Iris pigment epithelial cell (primary cell): ENCODE measurements around the gene NES.

Experiments
- DNase-seq: peaks from one replicate; pipeline ENCODE4 v3.0.0-alpha.2; 2011; ENCODE audit warnings: low read depth

NES gene, protein sequence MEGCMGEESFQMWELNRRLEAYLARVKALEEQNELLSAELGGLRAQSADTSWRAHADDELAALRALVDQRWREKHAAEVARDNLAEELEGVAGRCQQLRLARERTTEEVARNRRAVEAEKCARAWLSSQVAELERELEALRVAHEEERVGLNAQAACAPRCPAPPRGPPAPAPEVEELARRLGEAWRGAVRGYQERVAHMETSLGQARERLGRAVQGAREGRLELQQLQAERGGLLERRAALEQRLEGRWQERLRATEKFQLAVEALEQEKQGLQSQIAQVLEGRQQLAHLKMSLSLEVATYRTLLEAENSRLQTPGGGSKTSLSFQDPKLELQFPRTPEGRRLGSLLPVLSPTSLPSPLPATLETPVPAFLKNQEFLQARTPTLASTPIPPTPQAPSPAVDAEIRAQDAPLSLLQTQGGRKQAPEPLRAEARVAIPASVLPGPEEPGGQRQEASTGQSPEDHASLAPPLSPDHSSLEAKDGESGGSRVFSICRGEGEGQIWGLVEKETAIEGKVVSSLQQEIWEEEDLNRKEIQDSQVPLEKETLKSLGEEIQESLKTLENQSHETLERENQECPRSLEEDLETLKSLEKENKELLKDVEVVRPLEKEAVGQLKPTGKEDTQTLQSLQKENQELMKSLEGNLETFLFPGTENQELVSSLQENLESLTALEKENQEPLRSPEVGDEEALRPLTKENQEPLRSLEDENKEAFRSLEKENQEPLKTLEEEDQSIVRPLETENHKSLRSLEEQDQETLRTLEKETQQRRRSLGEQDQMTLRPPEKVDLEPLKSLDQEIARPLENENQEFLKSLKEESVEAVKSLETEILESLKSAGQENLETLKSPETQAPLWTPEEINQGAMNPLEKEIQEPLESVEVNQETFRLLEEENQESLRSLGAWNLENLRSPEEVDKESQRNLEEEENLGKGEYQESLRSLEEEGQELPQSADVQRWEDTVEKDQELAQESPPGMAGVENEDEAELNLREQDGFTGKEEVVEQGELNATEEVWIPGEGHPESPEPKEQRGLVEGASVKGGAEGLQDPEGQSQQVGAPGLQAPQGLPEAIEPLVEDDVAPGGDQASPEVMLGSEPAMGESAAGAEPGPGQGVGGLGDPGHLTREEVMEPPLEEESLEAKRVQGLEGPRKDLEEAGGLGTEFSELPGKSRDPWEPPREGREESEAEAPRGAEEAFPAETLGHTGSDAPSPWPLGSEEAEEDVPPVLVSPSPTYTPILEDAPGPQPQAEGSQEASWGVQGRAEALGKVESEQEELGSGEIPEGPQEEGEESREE (N-terminal part only)

DNA sequence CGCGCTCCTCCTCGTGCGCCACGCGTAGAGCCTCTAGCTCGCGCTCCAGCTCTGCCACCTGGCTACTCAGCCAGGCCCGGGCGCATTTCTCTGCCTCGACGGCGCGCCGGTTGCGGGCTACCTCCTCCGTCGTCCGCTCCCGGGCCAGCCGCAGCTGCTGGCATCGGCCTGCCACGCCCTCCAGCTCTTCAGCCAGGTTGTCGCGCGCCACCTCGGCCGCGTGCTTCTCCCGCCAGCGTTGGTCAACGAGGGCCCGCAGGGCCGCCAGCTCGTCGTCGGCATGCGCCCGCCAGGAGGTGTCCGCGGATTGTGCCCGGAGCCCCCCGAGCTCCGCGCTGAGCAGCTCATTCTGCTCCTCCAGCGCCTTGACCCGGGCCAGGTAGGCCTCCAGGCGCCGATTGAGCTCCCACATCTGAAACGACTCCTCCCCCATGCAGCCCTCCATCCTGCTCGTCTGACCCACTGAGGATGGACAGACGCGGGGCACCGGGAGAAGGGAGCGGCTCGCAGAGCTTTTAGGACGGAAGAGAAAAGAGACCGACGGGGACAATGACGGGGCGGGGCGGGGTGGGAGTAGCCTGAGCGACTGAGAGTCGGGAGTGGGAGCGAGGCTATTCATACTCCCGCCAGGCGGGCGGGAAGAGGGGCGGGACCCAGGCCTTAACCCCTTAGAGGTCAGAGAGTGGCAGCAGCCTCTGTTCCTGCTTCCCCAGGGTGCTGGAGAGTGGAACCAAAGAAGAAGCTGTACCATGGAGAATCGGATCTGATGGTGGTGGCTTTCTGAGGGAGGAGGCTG is at the start of gene NES:
TSS of gene NES (minus strand) at position 588 of the 796 bp plus-strand sequence. CDS start at position 445, 143 bp downstream.
- DNase-seq: peak; percentile 64

- DNase-seq: peak; percentile 71
Observed at GRCh38 chr1:156726549-156727226, 49.5 kb upstream of the NES start.

GRCh38 chr1:156725683-156726280 is 48.6 kb upstream of the NES start:
- peak; percentile 88 for DNase-seq

- no peak for DNase-seq
Observed at GRCh38 chr1:156721535-156721934, 44.3 kb upstream of the NES start.

DNA sequence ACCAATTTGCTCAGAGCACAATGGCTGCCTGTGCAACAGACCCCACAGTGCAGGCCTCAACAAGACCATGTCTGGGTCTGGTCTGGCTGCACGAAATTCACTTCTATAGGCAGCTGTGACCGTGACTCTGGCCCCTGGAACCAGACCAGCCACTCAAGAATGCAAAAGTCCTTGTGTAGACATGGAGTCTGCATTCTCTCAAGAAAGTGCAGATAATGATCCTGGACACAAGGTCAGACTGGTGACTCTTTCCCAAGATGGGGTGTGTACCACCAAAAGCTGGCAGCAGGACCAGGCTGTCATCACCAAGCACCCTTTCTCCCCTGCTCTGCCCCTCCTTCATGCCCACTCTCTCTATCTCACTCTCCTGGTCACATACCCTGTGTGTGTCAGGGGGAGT is 43.9 kb upstream of the NES start:
- no peak for DNase-seq

- no peak for DNase-seq
Observed at GRCh38 chr1:156717351-156717750, 40.1 kb upstream of the NES start.

GRCh38 chr1:156714830-156715229 is 37.6 kb upstream of the NES start:
- DNase-seq: no peak

- no peak for DNase-seq
Observed at GRCh38 chr1:156712626-156713025, 35.4 kb upstream of the NES start.

DNA sequence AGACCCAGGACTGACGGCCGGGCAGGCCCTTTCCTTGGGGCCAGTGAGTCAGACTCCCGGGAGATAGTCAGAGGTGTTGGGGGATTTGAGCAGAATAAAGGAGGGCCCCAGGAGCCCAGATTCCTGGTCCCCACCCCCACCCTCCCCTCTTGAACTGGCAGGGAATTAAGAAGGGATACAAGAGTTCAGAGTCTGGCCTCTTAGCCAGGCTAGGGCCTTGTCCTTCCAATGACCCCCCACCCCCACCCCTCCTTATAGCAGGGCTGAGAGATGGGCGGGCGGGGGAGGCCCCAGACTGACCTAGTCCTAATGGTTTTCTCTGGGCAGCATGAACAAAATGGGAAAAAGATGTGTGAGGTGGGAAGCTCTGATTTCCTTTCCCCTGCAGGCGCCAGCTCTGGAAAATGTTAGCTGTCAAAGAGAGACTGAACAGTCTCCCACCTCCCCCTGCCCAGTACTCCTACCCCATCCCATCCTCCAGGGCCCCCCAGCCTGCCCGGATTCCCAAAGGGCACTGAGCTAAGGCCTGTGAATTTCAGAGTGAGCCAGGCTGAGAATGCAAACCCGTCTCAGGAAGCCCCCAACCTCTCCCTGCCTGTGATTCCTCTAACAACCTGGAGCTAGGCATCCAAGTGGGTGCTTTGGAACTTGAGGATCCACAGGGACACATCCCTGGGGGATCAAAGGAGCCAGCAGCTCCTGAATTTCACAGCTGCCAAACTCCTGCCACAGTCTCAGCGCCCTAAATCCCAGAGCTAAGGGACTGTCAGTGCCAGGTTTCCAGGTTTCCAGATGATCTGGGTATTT is 34.0 kb upstream of the NES start:
- DNase-seq: no peak

DNA sequence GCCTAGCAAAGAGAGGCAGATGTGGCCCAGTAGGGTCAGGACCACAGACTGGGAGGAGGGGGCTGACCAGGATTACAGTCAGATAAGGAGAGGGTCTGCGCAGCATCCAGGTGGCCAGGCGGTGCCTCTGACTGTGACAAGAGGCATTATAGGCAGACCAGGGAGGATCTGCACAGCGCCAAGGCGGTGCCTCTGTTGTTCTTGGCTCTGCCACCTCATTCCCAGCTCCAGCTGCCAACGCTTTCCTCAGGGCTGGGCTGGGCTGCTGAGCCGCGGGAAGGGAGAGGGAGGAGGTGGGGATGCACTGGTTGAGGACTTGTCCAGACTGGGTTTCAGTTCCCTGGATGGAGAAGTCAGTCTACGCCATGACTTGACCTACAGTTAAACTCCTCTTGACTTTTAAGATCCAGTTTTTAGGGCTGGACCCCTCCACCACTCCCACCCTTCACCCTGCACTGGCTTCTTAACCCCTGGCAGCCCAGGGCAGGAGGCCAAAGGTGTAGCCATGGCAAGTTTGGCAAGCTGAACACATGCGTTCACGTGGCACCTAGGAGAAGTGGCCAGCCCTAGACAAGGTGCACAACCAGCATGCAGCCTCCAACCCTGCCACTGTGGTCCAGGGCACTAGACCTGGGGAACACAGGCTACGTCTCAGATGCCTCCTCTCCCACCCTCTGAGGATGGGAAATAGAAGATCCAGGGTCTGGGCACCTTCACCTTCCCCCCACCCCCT is 32.7 kb upstream of the NES start:
- DNase-seq: no peak

- no peak for DNase-seq
Observed at GRCh38 chr1:156709031-156709430, 31.8 kb upstream of the NES start.

DNA sequence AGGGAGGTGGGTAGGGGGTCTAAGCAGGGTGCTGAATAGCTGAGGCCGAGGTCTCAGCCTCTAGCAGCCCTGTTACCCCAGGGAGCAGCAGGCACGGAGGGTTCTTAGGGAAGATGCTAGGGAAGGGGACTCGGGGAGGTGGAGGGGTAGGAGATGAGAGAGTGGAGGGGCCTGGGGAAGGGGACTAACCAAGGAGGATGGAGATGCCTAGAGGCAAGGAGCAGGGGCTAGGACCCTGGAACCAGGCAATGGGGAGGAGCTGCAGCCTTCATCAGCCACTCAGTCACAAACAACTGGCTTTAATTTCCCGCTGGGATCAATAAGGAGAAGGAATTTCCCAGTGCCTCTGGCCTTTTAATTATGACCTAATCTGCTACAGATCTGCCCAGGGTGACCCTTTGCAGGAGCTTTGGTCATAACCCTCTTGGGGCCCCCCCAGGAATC is 31.0 kb upstream of the NES start:
- no peak for DNase-seq

DNA sequence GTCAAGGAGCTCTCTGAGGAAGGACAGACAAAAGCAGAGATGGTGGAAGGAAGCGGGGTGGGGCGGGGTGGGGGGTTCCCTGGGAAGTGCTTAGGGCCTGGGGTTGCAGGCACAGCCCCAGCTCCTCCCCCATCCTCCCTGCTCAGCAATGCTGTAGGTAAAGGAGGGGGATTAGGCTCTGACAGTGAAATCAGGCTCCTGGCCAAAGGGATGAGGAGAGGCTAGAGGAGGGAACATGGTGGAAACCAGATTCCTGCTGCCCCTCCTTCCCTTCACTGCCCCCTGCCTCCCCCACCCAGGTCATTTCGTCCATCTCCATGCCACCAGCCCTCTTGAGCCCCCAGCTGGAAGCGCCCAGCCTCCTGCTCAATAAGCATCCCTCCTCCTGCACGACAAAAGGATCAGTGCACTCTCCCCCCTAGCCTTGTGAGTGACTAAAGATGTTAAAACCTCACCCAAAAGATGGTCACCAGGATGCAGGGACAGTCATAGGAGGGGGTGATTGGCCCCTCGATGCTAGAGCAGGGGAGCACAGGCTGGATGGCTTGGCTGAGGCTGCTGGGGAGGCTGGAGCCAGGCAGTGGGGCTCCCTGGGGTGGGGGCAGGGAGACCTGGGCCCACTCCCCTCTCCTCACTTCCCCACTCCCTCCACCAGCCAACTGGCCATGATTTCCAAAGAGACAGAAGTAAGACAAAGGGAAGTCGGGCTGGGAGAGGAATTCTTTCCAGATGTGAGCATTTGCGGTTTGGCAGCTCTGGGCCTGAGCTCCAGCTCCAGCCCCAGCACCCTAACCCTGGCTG is 30.4 kb upstream of the NES start:
- DNase-seq: no peak

DNA sequence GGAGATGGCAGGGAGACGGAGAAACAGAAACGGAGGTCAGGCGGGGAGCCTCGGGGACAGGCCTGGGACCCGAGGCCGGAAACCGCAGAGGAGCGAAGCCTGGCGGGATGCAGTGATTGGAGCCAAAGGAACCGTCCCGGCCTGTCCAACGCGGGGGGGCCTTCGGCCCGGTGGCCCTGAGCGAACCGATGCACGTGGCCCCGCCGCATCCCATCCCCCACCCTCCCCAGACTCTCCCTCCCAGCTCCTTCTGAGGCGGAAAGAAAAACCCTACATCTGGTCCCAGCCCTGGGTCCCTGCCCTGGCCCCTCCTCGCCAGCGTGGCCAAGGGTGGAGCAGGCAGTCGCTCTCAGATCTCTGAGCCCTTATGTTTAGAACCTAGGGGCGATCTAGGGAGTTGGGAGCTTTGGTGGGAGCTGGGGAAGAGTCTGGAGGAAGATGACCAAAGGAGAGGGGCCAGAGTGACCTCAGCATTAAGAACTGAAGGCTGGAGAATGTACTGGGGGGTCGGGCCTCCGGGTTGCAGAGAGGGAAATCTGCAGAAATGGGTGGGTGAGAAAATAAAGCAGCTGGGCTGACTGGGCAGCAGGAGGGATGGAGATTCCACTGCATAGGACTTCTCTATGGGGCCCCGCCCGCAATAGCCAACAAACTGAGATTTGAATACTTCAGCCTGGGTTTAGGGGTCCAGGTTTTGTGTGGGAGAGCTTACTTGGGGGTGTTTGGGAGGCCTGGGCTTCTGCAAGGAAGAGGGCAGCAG is 29.6 kb upstream of the NES start:
- no peak for DNase-seq

- DNase-seq: no peak
Observed at GRCh38 chr1:156705918-156706656, 28.9 kb upstream of the NES start.

GRCh38 chr1:156705321-156705917 is 28.2 kb upstream of the NES start, which contains the start of gene CRABP2:
TSS of gene CRABP2 (minus strand) at chr1:156705583. CDS start at chr1:156705446, 137 bp downstream.
- no peak for DNase-seq
